Panc1 (cell line): Measurements from ENCODE around the gene CCDC60.

Experiments used
- CTCF ChIP-seq: fragments of 450-650 bp; IDR thresholded peaks from 2 replicates; pipeline ENCODE4 v1.5.1; 2017; ENCODE audit warnings: mild to moderate bottlenecking
- POLR2AphosphoS5 ChIP-seq: IDR thresholded peaks from 2 replicates; pipeline ENCODE4 v1.6.1; 2012; ENCODE audit warnings: mild to moderate bottlenecking, low read depth, low read length, moderate library complexity
- REST ChIP-seq, 2 experiments: IDR thresholded peaks; 2 replicates each; pipeline ENCODE4 v1.6.1; 2011 to 2012; ENCODE audit warnings: low read depth in 2 of 2, control low read depth in 1 of 2, low read length in 1 of 2, mild to moderate bottlenecking in 1 of 2, moderate library complexity in 1 of 2; ENCODE audit not compliant: insufficient read depth in 1 of 2
- TCF7L2 ChIP-seq: IDR thresholded peaks from 2 replicates; pipeline ENCODE4 v1.6.1; 2011; ENCODE audit warnings: mild to moderate bottlenecking, low read depth, low read length, inconsistent platforms

GRCh38 chr12:119475650-119476049, 141.1 kb downstream of the CCDC60 start:
- TF ChIP-seq CTCF = no peak
- no peak for TF ChIP-seq POLR2AphosphoS5
- no peak for TF ChIP-seq TCF7L2
- no peak for TF ChIP-seq REST (IDR thresholded peaks at IDR 0.05; ENCODE audit: insufficient read depth in 1 of 2, low read depth in 2 of 2, low read length in 1 of 2)
